Neuronal stem cell (in vitro differentiated cells): ENCODE measurements around the gene ZNF266. TPM values are rescaled to one million over a fixed set of nuclear protein-coding genes. Genes with fewer than 3 reads are reported as not detected.

Experiments
- DNase-seq: peaks from one replicate; pipeline ENCODE4 v3.0.0-alpha.2; 2013; ENCODE audit warnings: low spot score
- H2AFZ ChIP-seq: one replicate; pipeline ENCODE4 v1.6.1; 2013; ENCODE audit warnings: mild to moderate bottlenecking, low read length, inconsistent platforms
- H2AK5ac ChIP-seq: 2 replicates; pipeline ENCODE4 v1.6.1; 2013; ENCODE audit warnings: low read depth, mild to moderate bottlenecking, inconsistent platforms, low read length, moderate library complexity, mixed read lengths
- H2BK120ac ChIP-seq: 2 replicates; pipeline ENCODE4 v1.6.1; 2013; ENCODE audit warnings: low read depth, mild to moderate bottlenecking, inconsistent platforms, low read length, moderate library complexity, mixed read lengths
- H2BK12ac ChIP-seq: one replicate; pipeline ENCODE4 v1.6.1; 2013; ENCODE audit warnings: low read length, inconsistent platforms
- H2BK15ac ChIP-seq: 2 replicates; pipeline ENCODE4 v1.6.1; 2013; ENCODE audit warnings: mild to moderate bottlenecking, low read length, inconsistent platforms, mixed read lengths
- H2BK5ac ChIP-seq: one replicate; pipeline ENCODE4 v1.6.1; 2013; ENCODE audit warnings: inconsistent platforms, mild to moderate bottlenecking, low read length, moderate library complexity
- H3K14ac ChIP-seq: one replicate; pipeline ENCODE4 v1.6.1; 2013; ENCODE audit warnings: low read length, inconsistent platforms
- H3K18ac ChIP-seq: 2 replicates; pipeline ENCODE4 v1.6.1; 2013; ENCODE audit warnings: low read length, inconsistent platforms
- H3K23ac ChIP-seq: 2 replicates; pipeline ENCODE4 v1.6.1; 2013; ENCODE audit warnings: low read depth, mild to moderate bottlenecking, mixed read lengths, low read length, inconsistent platforms; ENCODE audit not compliant: poor library complexity
- H3K27ac ChIP-seq: replicated peaks from 3 replicates; pipeline ENCODE4 v1.5.1; 2013; ENCODE audit warnings: low read length, inconsistent platforms
- H3K27me3 ChIP-seq, 3 experiments: 2 replicates each; pipeline ENCODE4 v1.6.1; 2013; ENCODE audit warnings: low read length in 3 of 3, mild to moderate bottlenecking in 2 of 3, inconsistent platforms in 1 of 3, low read depth in 1 of 3, mixed read lengths in 1 of 3, moderate library complexity in 1 of 3; ENCODE audit not compliant: control insufficient read depth in 3 of 3, insufficient read depth in 3 of 3
- H3K36me3 ChIP-seq, 2 donors: replicated peaks in 1 of 2; 2 replicates each; pipeline ENCODE4 v1.6.1; 2013; ENCODE audit warnings: low read length in 2 of 2; ENCODE audit not compliant: control insufficient read depth in 2 of 2, insufficient read depth in 2 of 2
- H3K4ac ChIP-seq: 2 replicates; pipeline ENCODE4 v1.6.1; 2013; ENCODE audit warnings: inconsistent platforms, mild to moderate bottlenecking, low read length, moderate library complexity
- H3K4me1 ChIP-seq, 2 donors: 1 replicate in 1 of 2; 2 replicates in 1 of 2; pipeline ENCODE4 v1.6.1; 2013; ENCODE audit warnings: low read length in 2 of 2, low read depth in 1 of 2; ENCODE audit not compliant: control insufficient read depth in 2 of 2, insufficient read depth in 1 of 2
- H3K4me2 ChIP-seq: one replicate; pipeline ENCODE4 v1.6.1; 2013; ENCODE audit warnings: mild to moderate bottlenecking, low read length, inconsistent platforms; ENCODE audit not compliant: insufficient read depth, poor library complexity, severe bottlenecking
- H3K4me3 ChIP-seq, 2 donors: 2 replicates each; pipeline ENCODE4 v1.5.1; 2013; ENCODE audit warnings: low read length in 2 of 2, mild to moderate bottlenecking in 2 of 2, inconsistent platforms in 1 of 2, moderate library complexity in 1 of 2
- H3K79me1 ChIP-seq: one replicate; pipeline ENCODE4 v1.6.1; 2013; ENCODE audit warnings: low read depth, mild to moderate bottlenecking, inconsistent platforms, low read length, moderate library complexity
- H3K9ac ChIP-seq: one replicate; pipeline ENCODE4 v1.6.1; 2013; ENCODE audit warnings: mild to moderate bottlenecking, low read depth, low read length, inconsistent platforms; ENCODE audit not compliant: poor library complexity
- H3K9me3 ChIP-seq, 2 donors: replicated peaks in 1 of 2; 2 replicates each; pipeline versions ENCODE3 to v1.6.1; 2013; ENCODE audit warnings: low read length in 2 of 2, mild to moderate bottlenecking in 2 of 2, inconsistent platforms in 1 of 2, low read depth in 1 of 2, mixed read lengths in 1 of 2, moderate library complexity in 1 of 2; ENCODE audit not compliant: control insufficient read depth in 2 of 2, insufficient read depth in 1 of 2
- H4K8ac ChIP-seq: one replicate; pipeline ENCODE4 v1.6.1; 2013; ENCODE audit warnings: low read depth, mild to moderate bottlenecking, inconsistent platforms, low read length, moderate library complexity
- H4K91ac ChIP-seq: one replicate; pipeline ENCODE4 v1.6.1; 2013; ENCODE audit warnings: low read length, low read depth, mild to moderate bottlenecking, inconsistent platforms; ENCODE audit not compliant: poor library complexity
- WGBS, 2 donors: extraction: QIAGEN DNeasy Blood & Tissue Kit; methylation state at CpG; one replicate each; pipeline ENCODE4 v1.1.7; 2013; ENCODE audit warnings: missing lambda C conversion rate in 2 of 2, mixed read lengths in 1 of 2; ENCODE audit not compliant: insufficient read length in 2 of 2, insufficient replicate concordance in 1 of 2; ENCODE audit errors: extremely low coverage in 2 of 2; 5-methylcytosine and 5-hydroxymethylcytosine counted together
- polyA plus RNA-seq, 2 experiments: library from polyadenylated mRNA; stranded (reverse); fragments of 200-250 nt; gene quantifications; one replicate each; pipeline ENCODE4 v1.2.3, GENCODE V29; 2013

ZNF266 gene
- 16.9 TPM for polyA plus RNA-seq (2013, experiment 1 of 2)
- polyA plus RNA-seq (2013, experiment 2 of 2) = 17.6 TPM

DNA sequence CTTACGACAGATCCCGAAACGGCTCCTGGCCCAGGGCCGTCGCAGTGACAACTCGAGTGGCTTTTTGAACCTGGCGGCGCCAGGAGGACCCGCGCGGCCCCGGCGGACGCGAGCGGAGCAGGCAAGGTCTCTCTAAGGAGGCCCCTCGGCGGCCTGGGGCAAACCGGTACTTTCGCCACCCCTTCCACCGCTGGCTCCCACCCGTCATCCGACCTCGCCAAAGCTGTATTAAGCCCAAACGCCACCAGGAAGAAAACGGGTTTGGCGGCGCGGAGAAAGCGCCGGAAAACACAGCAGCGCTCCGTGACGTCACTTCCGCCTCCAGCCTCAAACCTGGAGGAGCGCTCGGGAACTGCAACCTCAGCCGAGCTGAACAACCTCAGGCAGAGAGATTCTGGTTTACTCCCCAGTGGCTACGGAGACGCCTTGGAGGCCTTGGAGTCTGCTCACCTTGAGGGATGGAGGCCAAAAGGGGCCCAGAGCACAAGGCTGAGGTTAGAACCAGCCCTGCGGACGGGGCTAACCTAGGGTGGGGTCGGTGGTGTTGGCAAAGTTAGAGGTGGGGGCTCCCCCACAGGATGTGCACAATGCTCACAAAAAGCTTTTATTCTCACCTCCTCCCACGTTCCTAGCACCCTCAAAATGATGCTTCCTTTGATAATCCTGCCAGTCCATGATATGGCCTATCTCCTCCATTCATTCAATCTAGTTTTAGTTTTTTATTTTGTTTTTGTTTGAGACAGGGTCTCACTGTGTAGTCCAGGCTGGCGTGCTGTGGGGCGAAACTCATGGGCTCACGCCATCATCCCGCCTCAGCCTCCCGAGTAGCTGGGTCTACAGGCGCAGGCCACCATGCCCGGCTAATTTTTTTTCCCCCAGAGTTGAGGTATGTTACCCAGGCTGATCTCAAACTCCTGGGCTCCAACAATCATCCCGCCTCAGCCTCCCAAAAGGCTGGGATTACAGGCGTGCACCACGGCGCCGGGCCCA is at the start of gene ZNF266:
TSS of gene ZNF266 (minus strand) at position 295 of the 990 bp plus-strand sequence. CDS start 15,484 bp downstream, outside the sequence.
- Histone ChIP-seq H3K9me3 (peaks cover 3 to 23% of the 10 kb centered on the region in 2 donors), H3K9ac (peak within 1 kb of the TSS; percentile 98), H4K91ac (no peak within 1 kb of the TSS), H3K14ac (peak within 1 kb of the TSS; percentile 67), H3K4me3 (peak within 1 kb of the TSS; percentile 89 to 92), H3K27ac (peak within 1 kb of the TSS; percentile 22), H3K23ac (peak within 1 kb of the TSS; percentile 75), H2BK5ac (peak within 1 kb of the TSS; percentile 7), H3K36me3 (peaks cover 12 to 46% of the 10 kb centered on the region in 2 donors), H3K18ac (peak within 1 kb of the TSS; percentile 95), H3K79me1 (no peaks in the 10 kb centered on the region), H3K4me1 (no peaks in the 10 kb centered on the region), H2BK12ac (no peak within 1 kb of the TSS), H3K4ac (peak within 1 kb of the TSS; percentile 17), H2BK120ac (peak within 1 kb of the TSS; percentile 55), H2AK5ac (no peak within 1 kb of the TSS), H3K27me3 (no peaks in the 10 kb centered on the region), H4K8ac (no peak within 1 kb of the TSS), H2BK15ac (no peak within 1 kb of the TSS), H2AFZ (peak within 1 kb of the TSS; percentile 89), H3K4me2 (peak within 1 kb of the TSS; percentile 83)
- WGBS, 2 donors = no CpG with 5 or more reads among the region's 56 CpGs
- DNase-seq = peak; percentile 87

DNA sequence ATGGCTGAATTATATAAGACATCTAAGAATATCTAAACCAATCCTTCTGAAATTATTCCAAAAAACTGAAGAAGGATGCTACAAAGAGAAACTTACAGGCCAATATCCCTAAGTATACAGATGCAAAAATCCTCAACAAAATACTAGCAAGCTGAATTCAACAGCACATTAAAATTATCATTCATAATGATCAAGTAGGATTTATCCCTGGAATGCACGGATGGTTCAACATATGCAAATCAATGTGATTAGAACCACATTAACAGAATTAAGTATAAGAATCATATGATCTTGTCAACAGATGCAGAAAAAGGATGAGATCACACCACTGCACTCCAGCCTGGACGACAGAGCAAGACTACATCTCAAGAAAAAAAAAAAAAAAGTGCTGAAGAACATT is 49.8 kb upstream of the ZNF266 start:
- H2AFZ ChIP-seq = no peak overlapping the region
- H2BK120ac ChIP-seq = no peak overlapping the region
- DNase-seq = no peak
- H2AK5ac ChIP-seq = no peak overlapping the region
- no peak overlapping the region for H3K4me3 ChIP-seq
- no peak overlapping the region for H3K27ac ChIP-seq
- H3K4me2 ChIP-seq = no peak overlapping the region
- H3K18ac ChIP-seq = no peak overlapping the region
- peaks cover 11 to 12% of the 10 kb centered on the region in 2 donors for H3K9me3 ChIP-seq
- H3K36me3 ChIP-seq = no peaks in the 10 kb centered on the region
- no peaks in the 10 kb centered on the region for H3K79me1 ChIP-seq
- no peak overlapping the region for H3K14ac ChIP-seq
- no peak overlapping the region for H3K23ac ChIP-seq
- no CpG with 5 or more reads among the region's 2 CpGs for WGBS, 2 donors
- no peak overlapping the region for H2BK12ac ChIP-seq
- H3K27me3 ChIP-seq = no peaks in the 10 kb centered on the region
- H3K4me1 ChIP-seq = no peaks in the 10 kb centered on the region
- no peak overlapping the region for H3K9ac ChIP-seq
- H3K4ac ChIP-seq = no peak overlapping the region
- H2BK15ac ChIP-seq = no peak overlapping the region
- no peak overlapping the region for H4K8ac ChIP-seq
- H2BK5ac ChIP-seq = no peak overlapping the region
- H4K91ac ChIP-seq = no peak overlapping the region

DNA sequence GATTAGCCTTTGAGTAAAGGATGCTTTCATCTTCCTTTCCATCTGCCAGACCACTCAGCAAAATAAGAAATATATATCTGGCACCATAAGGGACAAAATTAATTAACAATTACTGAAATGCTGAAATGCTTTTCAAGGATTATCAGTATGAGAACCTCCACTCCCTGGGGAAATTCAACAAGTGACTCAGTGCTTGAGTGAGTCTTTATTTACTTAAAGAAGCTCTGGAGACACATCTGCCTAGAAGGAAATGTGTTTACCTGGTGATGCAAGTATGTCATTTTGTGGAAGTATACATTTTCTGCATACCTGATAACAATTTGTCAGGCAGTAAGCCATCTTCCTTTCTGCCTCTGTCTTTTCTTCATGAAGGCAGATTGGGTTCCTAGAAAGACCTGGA is 39.6 kb upstream of the ZNF266 start:
- H2BK12ac ChIP-seq = no peak overlapping the region
- H3K4me2 ChIP-seq = no peak overlapping the region
- H2AFZ ChIP-seq = no peak overlapping the region
- H3K27ac ChIP-seq = no peak overlapping the region
- no peak overlapping the region for H4K91ac ChIP-seq
- no peak for DNase-seq
- H3K23ac ChIP-seq = no peak overlapping the region
- H2BK5ac ChIP-seq = no peak overlapping the region
- no peak overlapping the region for H2BK120ac ChIP-seq
- H3K4ac ChIP-seq = no peak overlapping the region
- no peak overlapping the region for H3K18ac ChIP-seq
- no peaks in the 10 kb centered on the region for H3K4me1 ChIP-seq
- H3K36me3 ChIP-seq = no peaks in the 10 kb centered on the region
- peaks cover 0 to 16% of the 10 kb centered on the region in 2 donors for H3K9me3 ChIP-seq
- no peak overlapping the region for H4K8ac ChIP-seq
- H3K4me3 ChIP-seq = no peak overlapping the region
- H2AK5ac ChIP-seq = no peak overlapping the region
- no peak overlapping the region for H3K14ac ChIP-seq
- H3K9ac ChIP-seq = no peak overlapping the region
- H3K27me3 ChIP-seq = no peaks in the 10 kb centered on the region
- H3K79me1 ChIP-seq = no peaks in the 10 kb centered on the region
- H2BK15ac ChIP-seq = no peak overlapping the region

DNA sequence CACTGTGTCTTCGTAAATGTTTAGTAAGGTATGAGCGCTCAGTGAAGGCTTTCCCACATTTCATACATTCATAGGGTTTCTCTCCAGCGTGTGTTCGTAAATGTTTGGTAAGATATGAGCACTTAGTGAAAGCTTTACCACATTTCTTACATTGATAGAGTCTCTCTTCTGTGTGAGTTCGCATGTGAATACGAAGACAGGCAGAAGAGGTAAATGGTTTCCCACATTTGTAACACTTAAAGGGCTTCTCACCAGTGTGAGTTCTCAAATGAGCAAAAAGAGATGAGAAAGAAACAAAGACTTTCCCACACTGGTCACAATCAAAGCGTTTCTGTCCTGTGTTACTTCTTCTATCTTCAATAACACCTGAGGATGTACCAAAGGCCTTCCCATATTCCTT is 31.8 kb upstream of the ZNF266 start:
- H3K4ac ChIP-seq = no peak overlapping the region
- H3K36me3 ChIP-seq = peaks cover 0 to 2% of the 10 kb centered on the region in 2 donors
- no peak overlapping the region for H2BK12ac ChIP-seq
- H3K27me3 ChIP-seq = no peaks in the 10 kb centered on the region
- H4K91ac ChIP-seq = no peak overlapping the region
- H2BK5ac ChIP-seq = no peak overlapping the region
- H2BK120ac ChIP-seq = no peak overlapping the region
- no peak overlapping the region for H3K18ac ChIP-seq
- no peak overlapping the region for H4K8ac ChIP-seq
- H3K9ac ChIP-seq = no peak overlapping the region
- no peak overlapping the region for H3K4me3 ChIP-seq
- DNase-seq = no peak
- H3K14ac ChIP-seq = no peak overlapping the region
- no peak overlapping the region for H2AK5ac ChIP-seq
- WGBS, 2 donors = no CpG with 5 or more reads among the region's 7 CpGs
- no peaks in the 10 kb centered on the region for H3K4me1 ChIP-seq
- H3K27ac ChIP-seq = no peak overlapping the region
- H2BK15ac ChIP-seq = no peak overlapping the region
- no peaks in the 10 kb centered on the region for H3K79me1 ChIP-seq
- no peak overlapping the region for H3K4me2 ChIP-seq
- no peak overlapping the region for H2AFZ ChIP-seq
- peaks cover 23 to 42% of the 10 kb centered on the region in 2 donors for H3K9me3 ChIP-seq
- no peak overlapping the region for H3K23ac ChIP-seq
